Natural killer cell (primary cell): Measurements from ENCODE around the gene HDAC3. TPM values are rescaled to one million over a fixed set of nuclear protein-coding genes. Genes with fewer than 3 reads are reported as not detected.
A peak's percentile ranks its signal among the peaks of the same experiment; 100 is the strongest.

Experiments
- ATAC-seq, 3 donors: fragments of 150-1000 bp in 2 of 3; fragments of 200-7000 bp in 1 of 3; cut with Tn5 transposase; 1 replicate in 1 of 3; 2 replicates in 2 of 3; pipeline ENCODE4 v1.10.0; 2021; ENCODE audit warnings: mild to moderate bottlenecking in 2 of 3, moderate library complexity in 2 of 3
- DNase-seq, 2 donors: peaks; one replicate each; pipeline versions ENCODE4 v3.0.0 to v3.0.0-alpha.2; 2013 to 2021; ENCODE audit warnings: mixed read lengths in 1 of 2
- H3K27ac ChIP-seq: one replicate; pipeline ENCODE4 v1.5.1; 2013; ENCODE audit warnings: mild to moderate bottlenecking, low read length
- H3K27me3 ChIP-seq: one replicate; pipeline ENCODE4 v1.6.1; 2013; ENCODE audit warnings: low read length; ENCODE audit not compliant: control insufficient read depth, insufficient read depth
- H3K36me3 ChIP-seq: one replicate; pipeline ENCODE4 v1.6.1; 2013; ENCODE audit warnings: low read length; ENCODE audit not compliant: control insufficient read depth, insufficient read depth
- H3K4me1 ChIP-seq: one replicate; pipeline ENCODE4 v1.6.1; 2013; ENCODE audit warnings: low read length; ENCODE audit not compliant: control insufficient read depth, insufficient read depth
- H3K4me3 ChIP-seq: one replicate; pipeline ENCODE4 v1.5.1; 2013; ENCODE audit warnings: low read length
- H3K9me3 ChIP-seq: one replicate; pipeline ENCODE4 v1.6.1; 2013; ENCODE audit warnings: low read length; ENCODE audit not compliant: control insufficient read depth, insufficient read depth
- H3K27ac Mint-ChIP-seq, 2 donors: one replicate each; pipeline ENCODE4 v1.8.0; 2022; ENCODE audit warnings: mild to moderate bottlenecking in 2 of 2, mixed read lengths in 2 of 2, moderate library complexity in 1 of 2
- H3K27me3 Mint-ChIP-seq, 2 donors: one replicate each; pipeline ENCODE4 v1.8.0; 2022; ENCODE audit warnings: low read depth in 2 of 2, mixed read lengths in 2 of 2
- H3K36me3 Mint-ChIP-seq: one replicate; pipeline ENCODE4 v1.8.0; 2022; ENCODE audit warnings: mixed read lengths
- H3K4me1 Mint-ChIP-seq, 2 donors: one replicate each; pipeline ENCODE4 v1.8.0; 2022; ENCODE audit warnings: mixed read lengths in 2 of 2
- H3K4me3 Mint-ChIP-seq: one replicate; pipeline ENCODE4 v1.8.0; 2022; ENCODE audit warnings: mild to moderate bottlenecking, moderate library complexity, mixed read lengths
- H3K9me3 Mint-ChIP-seq, 2 donors: one replicate each; pipeline ENCODE4 v1.8.0; 2022; ENCODE audit warnings: mixed read lengths in 2 of 2
- CTCF ChIP-seq: fragments of 200-600 bp; IDR thresholded peaks from one replicate; pipeline ENCODE4 v1.8.0; 2022; ENCODE audit warnings: antibody characterized with exemption
- WGBS: methylation state at CpG from one replicate; pipeline ENCODE4 v1.1.7; 2013; ENCODE audit warnings: missing lambda C conversion rate; ENCODE audit not compliant: insufficient coverage; 5-methylcytosine and 5-hydroxymethylcytosine counted together
- intact Hi-C: fragments of 100-400 bp; cut with micrococcal nuclease; formaldehyde crosslinking; loops from one replicate; pipeline ENCODE4 v1.14.2; 2022
- total RNA-seq, 4 donors: library from RNA; stranded (reverse); fragments of 120-200 nt in 1 of 4; gene quantifications; one replicate each; pipeline versions ENCODE4 v1.2.3 to v1.2.4, GENCODE V29; 2013 to 2022

The HDAC3 gene
- total RNA-seq, 3 donors from 2014 or later (not counting 1 experiment from before 2014, with no cell fraction given): 66.0 to 85.7 (median 74.7) TPM

GRCh38 chr5:141647851-141648250 is 11.2 kb upstream of the HDAC3 start:
- Mint-ChIP-seq H3K4me1 (peaks cover 34 to 49% of the 10 kb centered on the region in 2 donors), H3K9me3 (no peaks in the 10 kb centered on the region), H3K27me3 (no peaks in the 10 kb centered on the region), H3K4me3 (no peak overlapping the region), H3K27ac (no peak overlapping the region), H3K36me3 (peaks cover 9% of the 10 kb centered on the region)
- Histone ChIP-seq H3K4me3 (no peak overlapping the region), H3K27me3 (no peaks in the 10 kb centered on the region), H3K27ac (no peak overlapping the region), H3K9me3 (no peaks in the 10 kb centered on the region), H3K36me3 (peaks cover 23% of the 10 kb centered on the region), H3K4me1 (peaks cover 18% of the 10 kb centered on the region)
- no peak for DNase-seq
- intact Hi-C loops: no loop called here
- no peak for ATAC-seq
- WGBS: 93% methylated on average over 3 of the region's 3 CpGs
- TF ChIP-seq CTCF: no peak

- TF ChIP-seq CTCF: no peak
- Mint-ChIP-seq H3K27ac (no peak overlapping the region), H3K4me3 (no peak overlapping the region), H3K9me3 (no peaks in the 10 kb centered on the region), H3K27me3 (no peaks in the 10 kb centered on the region), H3K36me3 (peaks cover 9% of the 10 kb centered on the region), H3K4me1 (peaks cover 32 to 45% of the 10 kb centered on the region in 2 donors)
- Histone ChIP-seq H3K36me3 (peaks cover 26% of the 10 kb centered on the region), H3K27me3 (no peaks in the 10 kb centered on the region), H3K4me3 (no peak overlapping the region), H3K4me1 (peaks cover 18% of the 10 kb centered on the region), H3K27ac (no peak overlapping the region), H3K9me3 (no peaks in the 10 kb centered on the region)
- intact Hi-C loops: no loop called here
- DNase-seq: no peak
- no peak for ATAC-seq
- 96% methylated on average over 4 of the region's 5 CpGs for WGBS
Observed at GRCh38 chr5:141647242-141647641, 10.6 kb upstream of the HDAC3 start.

- DNase-seq (no peak), ATAC-seq (no peak)
- Histone ChIP-seq H3K4me3 (no peak overlapping the region), H3K36me3 (peaks cover 27% of the 10 kb centered on the region), H3K4me1 (peaks cover 10% of the 10 kb centered on the region), H3K27me3 (no peaks in the 10 kb centered on the region), H3K27ac (no peak overlapping the region), H3K9me3 (no peaks in the 10 kb centered on the region)
- peaks cover 25 to 35% of the 10 kb centered on the region in 2 donors for H3K4me1 Mint-ChIP-seq
- no peak overlapping the region for H3K27ac Mint-ChIP-seq
- TF ChIP-seq CTCF: no peak
- no peaks in the 10 kb centered on the region for H3K27me3 Mint-ChIP-seq
- WGBS: 95% methylated on average over 6 of the region's 6 CpGs
- H3K4me3 Mint-ChIP-seq: no peak overlapping the region
- intact Hi-C loops: no loop called here
- peaks cover 9% of the 10 kb centered on the region for H3K36me3 Mint-ChIP-seq
- no peaks in the 10 kb centered on the region for H3K9me3 Mint-ChIP-seq
Observed at GRCh38 chr5:141646026-141646425, 9.4 kb upstream of the HDAC3 start.

- intact Hi-C loops: no loop called here
Observed at GRCh38 chr5:141641634-141642267, 5.1 kb upstream of the HDAC3 start.

More at GRCh38 chr5:141641634-141642267, 5.1 kb upstream of the HDAC3 start:
- TF ChIP-seq CTCF: no peak
- ATAC-seq (no peak), DNase-seq (peak in 1 of 2 donors; percentile 15)
- Mint-ChIP-seq H3K27me3 (no peaks in the 10 kb centered on the region), H3K9me3 (no peaks in the 10 kb centered on the region), H3K36me3 (peaks cover 9% of the 10 kb centered on the region), H3K27ac (no peak overlapping the region), H3K4me1 (peaks cover 7 to 20% of the 10 kb centered on the region in 2 donors), H3K4me3 (no peak overlapping the region)
- Histone ChIP-seq H3K9me3 (no peaks in the 10 kb centered on the region), H3K27ac (no peak overlapping the region), H3K4me3 (no peak overlapping the region), H3K27me3 (no peaks in the 10 kb centered on the region), H3K36me3 (peaks cover 22% of the 10 kb centered on the region), H3K4me1 (peaks cover 13% of the 10 kb centered on the region)
- WGBS: 93% methylated on average over 2 of the region's 2 CpGs
